Retinal pigment epithelial cell (primary cell): ENCODE data around the gene LTN1.
A peak's percentile ranks its signal among the peaks of the same experiment; 100 is the strongest.
"Not testable (repeated sequence)": the region's sequence is repeated elsewhere in the genome, so short reads cannot be mapped to it uniquely, and the experiment has no call there.

Experiments
- DNase-seq: peaks from one replicate; pipeline ENCODE4 v3.0.0-alpha.2; 2010; ENCODE audit warnings: low read depth
- H3K4me3 ChIP-seq: 2 replicates; pipeline ENCODE4 v1.5.1; 2011; ENCODE audit warnings: mild to moderate bottlenecking, low read length, control low read depth, moderate library complexity
- TF ChIP-seq, protein P1 (sequence below): conservative IDR thresholded peaks from 2 replicates; pipeline ENCODE4 v1.5.1; 2011; ENCODE audit warnings: low read depth, low read length, control low read depth, inconsistent platforms

LTN1 gene

DNA sequence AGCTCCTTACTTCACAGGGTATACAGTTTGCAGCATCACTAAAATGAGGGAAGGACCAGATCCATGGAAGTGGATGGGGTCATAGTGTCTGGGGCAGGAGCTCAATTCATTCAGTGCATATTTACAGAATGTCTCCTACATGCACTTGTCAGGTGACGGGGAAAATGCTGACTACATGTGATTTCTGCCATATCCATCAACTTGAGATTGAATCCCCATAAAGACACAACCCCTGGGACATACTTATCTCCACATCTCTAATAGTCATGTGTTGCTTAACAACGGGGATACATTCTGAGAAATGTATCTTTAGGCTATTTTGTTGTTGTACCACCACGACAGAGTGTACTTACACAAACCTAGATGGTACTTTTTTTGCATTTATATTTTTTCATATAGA is 14.5 kb upstream of the LTN1 start:
- no peak overlapping the region for H3K4me3 ChIP-seq
- DNase-seq, result no peak
- TF ChIP-seq, protein P1, sequence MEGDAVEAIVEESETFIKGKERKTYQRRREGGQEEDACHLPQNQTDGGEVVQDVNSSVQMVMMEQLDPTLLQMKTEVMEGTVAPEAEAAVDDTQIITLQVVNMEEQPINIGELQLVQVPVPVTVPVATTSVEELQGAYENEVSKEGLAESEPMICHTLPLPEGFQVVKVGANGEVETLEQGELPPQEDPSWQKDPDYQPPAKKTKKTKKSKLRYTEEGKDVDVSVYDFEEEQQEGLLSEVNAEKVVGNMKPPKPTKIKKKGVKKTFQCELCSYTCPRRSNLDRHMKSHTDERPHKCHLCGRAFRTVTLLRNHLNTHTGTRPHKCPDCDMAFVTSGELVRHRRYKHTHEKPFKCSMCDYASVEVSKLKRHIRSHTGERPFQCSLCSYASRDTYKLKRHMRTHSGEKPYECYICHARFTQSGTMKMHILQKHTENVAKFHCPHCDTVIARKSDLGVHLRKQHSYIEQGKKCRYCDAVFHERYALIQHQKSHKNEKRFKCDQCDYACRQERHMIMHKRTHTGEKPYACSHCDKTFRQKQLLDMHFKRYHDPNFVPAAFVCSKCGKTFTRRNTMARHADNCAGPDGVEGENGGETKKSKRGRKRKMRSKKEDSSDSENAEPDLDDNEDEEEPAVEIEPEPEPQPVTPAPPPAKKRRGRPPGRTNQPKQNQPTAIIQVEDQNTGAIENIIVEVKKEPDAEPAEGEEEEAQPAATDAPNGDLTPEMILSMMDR, result no peak

DNA sequence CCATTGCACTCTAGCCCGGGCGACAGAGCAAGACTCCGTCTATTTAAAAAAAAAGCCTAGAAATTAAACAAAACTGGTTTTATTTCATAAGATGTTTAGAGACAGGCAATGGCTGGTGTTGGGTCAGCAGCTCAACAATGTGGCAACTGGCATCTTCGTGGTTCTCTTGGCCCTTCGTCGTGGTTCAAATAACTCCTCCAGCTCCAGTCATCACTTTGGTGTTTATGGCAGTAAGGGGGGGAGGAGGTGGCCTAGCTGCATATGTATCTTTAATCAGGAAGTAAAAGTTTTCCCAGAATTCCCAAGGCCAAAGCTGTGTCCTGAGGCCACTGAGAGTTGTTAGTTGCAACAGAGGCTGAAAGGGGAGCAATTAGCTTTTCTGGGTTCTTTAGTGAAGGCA is 13.0 kb upstream of the LTN1 start:
- TF ChIP-seq, protein P1, result no peak
- no peak overlapping the region for H3K4me3 ChIP-seq
- no peak for DNase-seq

DNA sequence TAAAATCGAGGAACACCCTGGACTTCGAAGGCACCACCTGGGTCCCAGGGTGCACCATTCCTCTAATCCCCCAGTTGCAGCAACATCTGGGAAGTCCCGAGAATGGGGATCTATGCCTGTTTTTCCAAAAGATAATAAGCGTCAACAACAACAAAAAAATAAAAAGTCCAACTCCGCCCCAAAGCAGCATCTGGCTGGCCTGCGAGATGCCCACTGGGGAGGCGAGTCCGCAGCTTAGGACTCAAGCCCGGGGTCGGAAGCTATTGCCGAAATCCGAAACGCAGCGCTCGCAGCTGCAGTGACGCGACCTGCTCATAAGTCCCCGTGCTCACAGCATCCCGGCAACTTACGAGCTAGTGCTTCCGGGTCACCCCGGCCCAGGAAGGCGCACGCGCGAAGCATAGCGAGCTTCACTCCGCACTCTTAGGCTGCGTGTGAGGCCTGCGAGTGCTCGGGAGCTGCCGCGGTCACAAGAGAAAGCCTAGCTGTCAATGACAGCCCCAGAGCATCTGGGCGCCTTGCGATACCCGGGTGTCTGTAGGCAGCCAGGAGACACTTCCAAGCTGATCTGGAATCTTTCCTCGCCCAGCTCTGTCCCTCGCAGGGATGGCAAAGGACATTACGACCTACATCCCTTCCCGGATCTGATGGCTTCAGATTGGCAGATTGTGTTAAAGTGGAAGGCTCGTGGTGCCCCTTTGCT is 9.9 kb upstream of the LTN1 start:
- peak; percentile 89 for DNase-seq
- H3K4me3 ChIP-seq, result peak overlapping the region; percentile 81
- TF ChIP-seq, protein P1, result no peak

DNA sequence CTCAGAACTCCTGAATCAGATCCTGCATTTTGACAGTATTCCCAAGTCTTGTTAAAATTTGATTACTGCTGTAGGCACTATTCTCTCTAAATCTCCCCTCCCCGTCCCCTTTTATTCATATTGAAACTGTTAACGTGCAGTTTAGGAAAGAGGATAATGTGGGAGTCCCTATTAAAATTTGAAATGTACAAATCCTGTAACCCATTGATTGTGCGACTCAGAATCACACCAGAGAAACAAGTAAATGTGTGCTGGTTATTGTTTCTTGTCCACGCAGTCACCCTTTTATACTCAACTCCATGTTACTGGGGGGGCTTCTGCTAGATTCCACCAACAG is 584 bp upstream of the LTN1 start:
- DNase-seq, result no peak
- H3K4me3 ChIP-seq, result peak overlapping the region; percentile 85

DNA sequence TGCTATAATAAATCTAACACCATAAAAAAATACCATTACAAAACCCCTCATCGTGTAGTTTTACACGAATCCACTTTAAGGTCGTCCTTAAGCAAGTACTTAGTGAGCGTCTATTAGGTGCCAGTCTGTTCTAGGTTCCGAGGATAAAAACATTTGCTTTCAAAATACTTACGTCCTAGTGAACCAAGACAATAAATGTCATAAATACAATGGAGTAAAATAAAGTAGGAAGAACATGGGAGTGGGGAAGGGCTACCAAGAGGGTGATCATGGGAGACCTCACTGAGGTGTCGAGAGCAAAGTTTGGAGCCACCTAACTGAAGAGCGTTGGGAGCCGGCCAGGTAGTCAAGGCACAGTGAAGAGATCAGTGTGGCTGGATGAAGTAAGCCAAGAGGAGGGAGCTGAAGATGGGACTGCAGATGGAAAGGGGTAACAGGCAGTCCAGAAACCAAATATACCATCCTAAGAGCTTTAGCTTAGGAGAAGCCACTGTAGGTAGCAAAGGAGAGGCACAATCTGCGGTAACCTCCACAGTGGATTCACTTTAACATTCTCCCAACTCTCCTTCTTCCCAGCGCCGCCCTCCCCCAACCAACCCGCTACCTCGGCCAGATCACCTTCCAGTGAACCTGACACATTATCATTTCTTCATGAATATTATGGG is 684 bp downstream of the LTN1 start:
- H3K4me3 ChIP-seq, result peak overlapping the region; percentile 85
- no peak for DNase-seq
- TF ChIP-seq, protein P1, result no peak

More for the DNA sequence above, 584 bp upstream of the LTN1 start:
- TF ChIP-seq, protein P1, result no peak

DNA sequence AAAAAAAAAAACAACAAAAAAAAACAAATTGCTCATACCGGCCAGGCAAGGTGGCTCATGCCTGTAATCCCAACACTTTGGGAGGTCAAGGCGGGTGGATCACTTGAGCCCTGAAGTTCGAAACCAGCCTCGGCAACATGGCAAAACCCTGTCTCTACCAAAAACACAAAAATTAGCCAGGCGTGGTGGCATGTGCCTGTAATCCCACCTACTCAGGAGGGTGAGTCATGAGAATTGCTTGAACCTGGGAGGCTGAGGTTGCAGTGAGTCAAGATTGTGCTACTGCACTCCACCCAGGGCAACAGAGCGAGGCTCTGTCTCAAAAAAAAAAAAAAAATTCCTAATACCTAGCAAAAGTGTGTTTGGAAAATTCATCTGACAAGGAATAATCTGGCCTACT is 4.5 kb downstream of the LTN1 start:
- not testable (repeated sequence) for DNase-seq, H3K4me3 ChIP-seq

DNA sequence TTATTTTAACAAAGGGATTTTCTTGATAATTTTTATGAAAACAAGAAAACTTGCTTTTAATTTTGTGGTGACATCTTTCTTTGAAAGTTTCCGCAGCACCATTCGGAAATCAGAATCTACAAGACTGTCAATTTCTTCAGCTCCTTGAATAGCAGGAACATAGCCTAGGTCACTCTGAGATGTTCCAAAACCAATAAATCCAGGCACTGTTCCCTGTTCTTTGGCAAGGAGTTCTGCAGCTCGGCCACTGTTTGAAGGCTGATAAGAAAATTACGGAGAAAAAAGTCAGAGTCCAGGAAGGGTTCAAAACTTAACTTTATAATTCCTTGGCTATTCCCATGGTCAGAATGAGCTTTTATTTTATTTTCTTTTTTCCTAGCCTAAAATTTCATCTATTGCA is 6.0 kb downstream of the LTN1 start:
- no peak for DNase-seq

More for the DNA sequence above, 6.0 kb downstream of the LTN1 start:
- H3K4me3 ChIP-seq, result no peak overlapping the region
- TF ChIP-seq, protein P1, result no peak
